IPS DF 4.7 (cell line): ENCODE data around the gene LRRC4C.
A peak's percentile ranks its signal among the peaks of the same experiment; 100 is the strongest.
"Not testable (repeated sequence)": the region's sequence is repeated elsewhere in the genome, so short reads cannot be mapped to it uniquely, and the experiment has no call there.

Experiments
- DNase-seq: peaks from one replicate; pipeline ENCODE4 v3.0.0-alpha.2; 2013; ENCODE audit warnings: low spot score; ENCODE audit errors: extremely low read depth

LRRC4C gene

GRCh38 chr11:40882301-40882700 is 577.2 kb downstream of the LRRC4C start:
- no peak for DNase-seq

- DNase-seq, result no peak
These were observed 579.5 kb downstream of the LRRC4C start for GRCh38 chr11:40879911-40880310.

GRCh38 chr11:40877981-40878380 is 581.5 kb downstream of the LRRC4C start:
- DNase-seq, result no peak

- DNase-seq, result no peak
These were observed 582.2 kb downstream of the LRRC4C start for GRCh38 chr11:40877256-40877655.

- DNase-seq, result no peak
These were observed 591.3 kb downstream of the LRRC4C start for GRCh38 chr11:40867991-40868632.

GRCh38 chr11:40857754-40858153 is 601.7 kb downstream of the LRRC4C start:
- DNase-seq, result not testable (repeated sequence)

- no peak for DNase-seq
These were observed 616.6 kb downstream of the LRRC4C start for GRCh38 chr11:40842750-40843339.

GRCh38 chr11:40841231-40841630 is 618.2 kb downstream of the LRRC4C start:
- DNase-seq, result no peak

- no peak for DNase-seq
These were observed 621.2 kb downstream of the LRRC4C start for GRCh38 chr11:40838181-40838683.

- no peak for DNase-seq
These were observed 632.3 kb downstream of the LRRC4C start for GRCh38 chr11:40827116-40827515.

- no peak for DNase-seq
These were observed 632.9 kb downstream of the LRRC4C start for GRCh38 chr11:40826601-40827000.

- DNase-seq, result no peak
These were observed 634.1 kb downstream of the LRRC4C start for GRCh38 chr11:40825201-40825834.

GRCh38 chr11:40819230-40819629 is 640.2 kb downstream of the LRRC4C start:
- no peak for DNase-seq

GRCh38 chr11:40816976-40817375 is 642.5 kb downstream of the LRRC4C start:
- no peak for DNase-seq

GRCh38 chr11:40797981-40798380 is 661.5 kb downstream of the LRRC4C start:
- no peak for DNase-seq

GRCh38 chr11:40787224-40787623 is 672.2 kb downstream of the LRRC4C start:
- DNase-seq, result peak; percentile 5

GRCh38 chr11:40763046-40763445 is 696.4 kb downstream of the LRRC4C start:
- no peak for DNase-seq

GRCh38 chr11:40759341-40759740 is 700.1 kb downstream of the LRRC4C start:
- DNase-seq, result no peak

- DNase-seq, result no peak
These were observed 705.2 kb downstream of the LRRC4C start for GRCh38 chr11:40754297-40754696.

- no peak for DNase-seq
These were observed 713.2 kb downstream of the LRRC4C start for GRCh38 chr11:40746282-40746681.

- DNase-seq, result no peak
These were observed 727.3 kb downstream of the LRRC4C start for GRCh38 chr11:40732132-40732531.

- peak; percentile 51 for DNase-seq
These were observed 737.2 kb downstream of the LRRC4C start for GRCh38 chr11:40722179-40722795.
